ENCODE data around the gene CREB1.

DNA sequence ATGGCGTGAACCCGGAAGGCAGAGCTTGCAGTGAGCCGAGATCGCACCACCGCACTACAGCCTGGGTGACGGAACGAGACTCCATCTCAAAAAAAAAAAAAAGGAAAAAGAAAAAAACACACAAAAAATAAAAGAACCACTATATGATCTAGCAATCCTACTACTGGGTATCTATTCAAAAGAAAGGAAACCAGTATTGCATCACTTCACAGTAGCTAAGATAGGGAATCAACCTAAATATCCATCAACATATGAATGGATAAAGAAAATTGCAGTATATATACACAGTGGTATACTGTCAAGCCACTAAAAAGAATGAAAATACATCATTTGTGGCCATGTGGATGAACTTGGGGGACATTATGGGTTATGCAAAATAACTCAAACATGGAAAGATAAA, 57.5 kb downstream of the CREB1 start:
- TF ChIP-seq, protein P1, sequence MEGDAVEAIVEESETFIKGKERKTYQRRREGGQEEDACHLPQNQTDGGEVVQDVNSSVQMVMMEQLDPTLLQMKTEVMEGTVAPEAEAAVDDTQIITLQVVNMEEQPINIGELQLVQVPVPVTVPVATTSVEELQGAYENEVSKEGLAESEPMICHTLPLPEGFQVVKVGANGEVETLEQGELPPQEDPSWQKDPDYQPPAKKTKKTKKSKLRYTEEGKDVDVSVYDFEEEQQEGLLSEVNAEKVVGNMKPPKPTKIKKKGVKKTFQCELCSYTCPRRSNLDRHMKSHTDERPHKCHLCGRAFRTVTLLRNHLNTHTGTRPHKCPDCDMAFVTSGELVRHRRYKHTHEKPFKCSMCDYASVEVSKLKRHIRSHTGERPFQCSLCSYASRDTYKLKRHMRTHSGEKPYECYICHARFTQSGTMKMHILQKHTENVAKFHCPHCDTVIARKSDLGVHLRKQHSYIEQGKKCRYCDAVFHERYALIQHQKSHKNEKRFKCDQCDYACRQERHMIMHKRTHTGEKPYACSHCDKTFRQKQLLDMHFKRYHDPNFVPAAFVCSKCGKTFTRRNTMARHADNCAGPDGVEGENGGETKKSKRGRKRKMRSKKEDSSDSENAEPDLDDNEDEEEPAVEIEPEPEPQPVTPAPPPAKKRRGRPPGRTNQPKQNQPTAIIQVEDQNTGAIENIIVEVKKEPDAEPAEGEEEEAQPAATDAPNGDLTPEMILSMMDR (IDR thresholded peaks at IDR 0.05), result no peak
- TF ChIP-seq POLR2A (IDR thresholded peaks at IDR 0.05), result no peak
